Kidney epithelial cell (primary cell): ENCODE measurements around the gene SIDT2. TPM values are rescaled to one million over a fixed set of nuclear protein-coding genes. Genes with fewer than 3 reads are reported as not detected.

Experiments used
- DNase-seq: peaks from one replicate; pipeline ENCODE4 v3.0.0-alpha.2; 2010; ENCODE audit warnings: low read depth
- H3K27me3 ChIP-seq: 2 replicates; pipeline ENCODE4 v1.6.0; 2011; ENCODE audit warnings: low read length; ENCODE audit not compliant: control insufficient read depth, insufficient read depth
- H3K36me3 ChIP-seq: 2 replicates; pipeline ENCODE4 v1.5.1; 2011; ENCODE audit warnings: low read length; ENCODE audit not compliant: control insufficient read depth, insufficient read depth
- H3K4me3 ChIP-seq: 2 replicates; pipeline ENCODE4 v1.5.1; 2011; ENCODE audit warnings: low read depth, mild to moderate bottlenecking, control low read depth, low read length
- CTCF ChIP-seq: IDR thresholded peaks from 2 replicates; pipeline ENCODE4 v1.5.1; 2011; ENCODE audit warnings: mild to moderate bottlenecking, moderate library complexity, low read length, control low read depth, inconsistent platforms; ENCODE audit not compliant: insufficient read depth, poor library complexity, severe bottlenecking
- total RNA-seq: library from RNA; depleted of rRNA; stranded (reverse); fragments of >200 nt; gene quantifications from 2 replicates; pipeline ENCODE4 v1.2.3, GENCODE V29; 2015

Gene SIDT2
- total RNA-seq, 1 donor from 2014 or later, result 14.6 TPM

GRCh38 chr11:117188620-117189081 is 10.1 kb downstream of the SIDT2 start:
- Histone ChIP-seq H3K27me3 (no peaks in the 10 kb centered on the region), H3K4me3 (no peak overlapping the region), H3K36me3 (no peaks in the 10 kb centered on the region)
- DNase-seq, result no peak
- no peak for TF ChIP-seq CTCF

- H3K36me3 ChIP-seq, result no peaks in the 10 kb centered on the region
- H3K27me3 ChIP-seq, result no peaks in the 10 kb centered on the region
- DNase-seq, result no peak
- no peak for TF ChIP-seq CTCF
- no peak overlapping the region for H3K4me3 ChIP-seq
Measured at GRCh38 chr11:117189191-117189940, 10.8 kb downstream of the SIDT2 start.

GRCh38 chr11:117189941-117190544 is 11.5 kb downstream of the SIDT2 start:
- TF ChIP-seq CTCF, result no peak
- no peak for DNase-seq
- H3K4me3 ChIP-seq, result no peak overlapping the region
- no peaks in the 10 kb centered on the region for H3K27me3 ChIP-seq
- H3K36me3 ChIP-seq, result no peaks in the 10 kb centered on the region

DNA sequence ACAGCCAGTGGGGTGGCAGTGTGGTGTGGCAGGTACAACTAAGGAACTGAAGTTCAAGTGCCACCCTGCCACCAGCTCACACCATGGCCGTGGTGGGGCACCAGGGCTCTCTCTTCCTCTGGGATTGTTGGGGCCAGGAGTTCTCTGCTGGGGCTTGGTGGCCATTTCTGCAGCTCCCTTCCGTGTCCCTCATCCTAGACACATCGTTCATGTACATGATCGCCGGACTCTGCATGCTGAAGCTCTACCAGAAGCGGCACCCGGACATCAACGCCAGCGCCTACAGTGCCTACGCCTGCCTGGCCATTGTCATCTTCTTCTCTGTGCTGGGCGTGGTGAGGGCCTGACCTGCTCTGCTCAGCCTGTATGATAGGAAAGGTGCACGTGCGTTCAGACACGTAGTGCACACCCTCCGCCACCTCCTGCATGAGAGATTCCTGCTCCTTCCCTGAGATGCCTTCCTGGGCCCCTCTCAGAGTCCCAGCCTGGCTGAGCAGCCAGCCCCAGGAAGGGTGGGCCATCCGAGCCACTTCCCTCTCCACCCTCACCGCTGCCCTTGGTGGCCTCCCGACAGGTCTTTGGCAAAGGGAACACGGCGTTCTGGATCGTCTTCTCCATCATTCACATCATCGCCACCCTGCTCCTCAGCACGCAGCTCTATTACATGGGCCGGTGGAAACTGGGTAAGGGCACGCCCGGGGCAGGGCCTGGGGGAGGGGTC is 13.3 kb downstream of the SIDT2 start:
- no peak for DNase-seq
- no peak for TF ChIP-seq CTCF
- Histone ChIP-seq H3K4me3 (no peak overlapping the region), H3K27me3 (no peaks in the 10 kb centered on the region), H3K36me3 (no peaks in the 10 kb centered on the region)

- H3K36me3 ChIP-seq, result no peaks in the 10 kb centered on the region
- H3K4me3 ChIP-seq, result no peak overlapping the region
- no peak for DNase-seq
- H3K27me3 ChIP-seq, result no peaks in the 10 kb centered on the region
- no peak for TF ChIP-seq CTCF
Measured at GRCh38 chr11:117192401-117192875, 13.9 kb downstream of the SIDT2 start.
